Measurements from ENCODE around the gene ASXL2.
"Not testable (repeated sequence)": the region's sequence is repeated elsewhere in the genome, so short reads cannot be mapped to it uniquely, and the experiment has no call there.

The ASXL2 gene

GRCh38 chr2:25887624-25888242 lies 9.4 kb upstream of the ASXL2 start:
- no peak for DNase-seq

- no peak for DNase-seq
Observed at GRCh38 chr2:25885933-25886332, 7.6 kb upstream of the ASXL2 start.

- DNase-seq = no peak
Observed at GRCh38 chr2:25881764-25882163, 3.5 kb upstream of the ASXL2 start.

- peak; percentile 50 for DNase-seq
Observed at GRCh38 chr2:25879133-25879730, 945 bp upstream of the ASXL2 start.

GRCh38 chr2:25877431-25878360 lies 591 bp downstream of the ASXL2 start:
- peak; percentile 75 for DNase-seq

GRCh38 chr2:25872134-25872533 lies 6.2 kb downstream of the ASXL2 start:
- DNase-seq = no peak

GRCh38 chr2:25867396-25868003 lies 10.8 kb downstream of the ASXL2 start:
- DNase-seq = no peak

GRCh38 chr2:25856377-25856776 lies 21.9 kb downstream of the ASXL2 start:
- DNase-seq = no peak

GRCh38 chr2:25855065-25855464 lies 23.2 kb downstream of the ASXL2 start:
- DNase-seq = no peak

GRCh38 chr2:25854613-25855012 lies 23.7 kb downstream of the ASXL2 start:
- DNase-seq = no peak

- DNase-seq = no peak
Observed at GRCh38 chr2:25853038-25853638, 25.1 kb downstream of the ASXL2 start.

- DNase-seq = peak; percentile 50
Observed at GRCh38 chr2:25851740-25852503, 26.4 kb downstream of the ASXL2 start.

GRCh38 chr2:25850400-25850799 lies 27.9 kb downstream of the ASXL2 start:
- not testable (repeated sequence) for DNase-seq

GRCh38 chr2:25849350-25849749 lies 28.9 kb downstream of the ASXL2 start:
- not testable (repeated sequence) for DNase-seq

- DNase-seq = no peak
Observed at GRCh38 chr2:25845843-25846505, 32.3 kb downstream of the ASXL2 start.

GRCh38 chr2:25844089-25844488 lies 34.2 kb downstream of the ASXL2 start:
- no peak for DNase-seq

- DNase-seq = no peak
Observed at GRCh38 chr2:25842155-25842554, 36.1 kb downstream of the ASXL2 start.

GRCh38 chr2:25838152-25838756 lies 40.0 kb downstream of the ASXL2 start:
- no peak for DNase-seq

GRCh38 chr2:25835906-25836305 lies 42.4 kb downstream of the ASXL2 start:
- no peak for DNase-seq

GRCh38 chr2:25833566-25833965 lies 44.7 kb downstream of the ASXL2 start:
- no peak for DNase-seq

GRCh38 chr2:25832897-25833296 lies 45.4 kb downstream of the ASXL2 start:
- DNase-seq = no peak
